HG02981 (cell line): ENCODE results near the gene ENOPH1.
"Not testable (repeated sequence)": the region's sequence is repeated elsewhere in the genome, so short reads cannot be mapped to it uniquely, and the experiment has no call there.

Experiments used
- ATAC-seq: cut with Tn5 transposase; IDR thresholded peaks from one replicate; pipeline ENCODE4 v1.9.1; 2021; ENCODE audit warnings: mild to moderate bottlenecking, moderate library complexity; ENCODE audit not compliant: unreplicated experiment

Gene ENOPH1

DNA sequence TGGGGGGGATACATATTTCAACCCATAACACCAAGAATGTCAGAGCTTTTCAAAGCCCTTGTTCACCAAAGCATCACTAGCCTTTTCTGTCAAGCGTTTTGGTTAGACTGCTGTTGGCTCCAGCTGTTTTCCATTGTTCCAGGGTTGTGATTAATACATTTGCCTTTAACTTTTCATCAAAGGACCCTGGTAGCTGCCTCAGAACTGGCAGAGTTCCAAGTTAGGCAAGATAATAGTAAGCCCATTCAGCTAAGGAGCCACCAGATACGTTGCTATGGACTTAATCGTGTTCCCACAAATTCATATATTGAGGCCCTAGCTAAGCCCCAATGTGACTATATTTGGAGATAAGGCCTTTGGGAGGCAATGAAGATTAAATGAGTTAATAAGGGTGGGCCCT lies 37.1 kb downstream of the ENOPH1 start:
- ATAC-seq = no peak

DNA sequence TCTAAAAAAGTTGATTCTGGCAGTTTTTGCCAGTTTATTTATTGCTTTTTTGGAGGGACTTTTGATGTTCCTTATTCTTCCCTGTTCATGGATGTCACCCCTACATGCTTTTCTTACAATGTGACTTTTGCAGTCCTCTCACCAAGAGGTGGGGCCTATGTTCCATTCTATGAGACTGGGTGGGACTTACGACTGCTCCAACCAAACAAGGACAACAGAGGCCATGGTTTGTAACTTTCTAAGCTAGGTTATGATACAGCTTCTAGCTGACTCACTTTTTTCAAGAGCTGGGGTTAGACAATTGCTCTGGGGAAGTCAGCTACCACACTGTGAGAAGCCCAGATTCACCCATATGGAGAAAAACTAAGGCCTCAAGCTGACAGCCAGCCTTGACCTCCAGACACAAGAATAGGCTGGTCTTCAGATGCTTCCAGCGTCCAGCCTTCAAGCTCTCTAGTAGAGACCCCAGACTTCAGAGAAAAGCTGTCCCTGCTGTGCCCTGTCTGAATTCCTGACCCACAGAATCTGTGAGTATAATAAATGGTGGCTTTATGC lies 39.5 kb downstream of the ENOPH1 start:
- no peak for ATAC-seq

DNA sequence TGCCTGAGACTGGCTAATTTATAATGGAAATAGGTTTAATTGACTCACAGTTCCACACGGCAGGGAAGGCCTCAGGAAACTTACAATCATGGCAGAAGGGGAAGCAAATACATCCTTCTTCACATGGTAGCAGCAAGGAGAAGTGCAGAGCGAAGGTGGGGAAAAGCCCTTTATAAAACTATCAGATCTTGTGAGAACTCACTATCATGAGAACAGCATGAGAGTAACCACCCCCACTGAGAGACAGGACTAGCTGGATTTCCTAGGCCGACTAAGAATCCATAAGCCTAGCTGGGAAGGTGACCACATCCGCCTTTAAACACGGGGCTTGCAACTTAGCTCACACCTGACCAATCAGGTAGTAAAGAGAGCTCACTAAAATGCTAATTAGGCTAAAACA lies 42.7 kb downstream of the ENOPH1 start:
- ATAC-seq = not testable (repeated sequence)

DNA sequence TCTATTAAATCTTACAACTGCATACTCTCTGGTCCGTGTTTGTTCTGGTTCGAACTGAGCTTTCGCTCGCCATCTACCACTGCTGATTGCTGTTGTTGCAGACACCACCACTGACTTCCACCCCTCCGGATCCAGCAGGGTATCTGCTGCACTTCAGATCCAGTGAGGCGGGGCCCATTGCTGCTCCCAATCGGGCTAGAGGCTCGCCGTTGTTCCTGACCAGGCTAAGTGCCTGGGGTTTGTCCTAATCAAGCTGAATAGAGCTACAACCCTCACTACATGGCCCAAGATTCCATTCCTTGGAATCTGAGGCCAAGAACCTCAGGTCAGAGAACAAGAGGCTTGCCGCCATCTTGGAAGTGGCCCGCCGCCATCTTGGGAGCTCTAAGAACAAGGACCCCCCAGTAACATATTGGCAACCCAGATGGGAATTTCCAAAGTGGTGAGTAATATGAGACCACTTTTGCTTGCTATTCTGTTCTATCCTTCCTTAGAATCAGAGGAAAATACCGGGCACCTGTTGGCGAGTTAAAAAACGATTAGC lies 43.3 kb downstream of the ENOPH1 start:
- ATAC-seq = no peak

DNA sequence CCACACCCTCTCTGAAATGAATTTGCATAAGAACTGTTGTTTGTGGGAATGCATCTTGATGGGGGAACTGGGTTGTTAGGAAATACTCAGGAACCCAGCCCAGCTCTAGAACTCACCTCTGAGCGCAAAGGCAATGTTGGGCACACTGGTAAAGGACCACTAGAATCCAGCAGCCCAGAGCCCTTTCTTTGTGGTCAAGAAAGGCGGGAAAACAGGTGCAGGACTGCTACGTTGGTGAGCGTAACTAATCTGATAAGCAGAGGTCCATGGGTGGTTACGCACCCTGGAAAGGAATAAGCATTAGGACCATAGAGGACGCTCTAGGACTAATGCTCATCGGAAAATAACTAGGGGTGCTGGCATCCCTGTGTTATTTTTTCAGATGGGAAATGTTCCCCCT lies 45.5 kb downstream of the ENOPH1 start:
- ATAC-seq = not testable (repeated sequence)

DNA sequence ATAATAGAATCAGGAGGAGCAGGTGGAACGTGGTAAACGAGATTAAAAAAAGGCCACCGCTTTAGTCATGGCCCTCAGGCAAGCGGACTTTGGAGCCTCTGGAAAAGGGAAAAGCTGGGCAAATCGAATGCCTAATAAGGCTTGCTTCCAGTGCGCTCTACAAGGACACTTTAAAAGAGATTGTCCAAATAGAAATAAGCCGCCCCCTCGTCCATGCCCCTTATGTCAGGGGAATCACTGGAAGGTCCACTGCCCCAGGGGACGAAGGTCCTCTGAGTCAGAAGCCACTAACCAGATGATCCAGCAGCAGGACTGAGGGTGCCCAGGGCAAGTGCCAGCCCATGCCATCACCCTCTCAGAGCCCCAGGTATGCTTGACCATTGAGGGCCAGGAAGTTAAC lies 47.1 kb downstream of the ENOPH1 start:
- ATAC-seq = not testable (repeated sequence)

DNA sequence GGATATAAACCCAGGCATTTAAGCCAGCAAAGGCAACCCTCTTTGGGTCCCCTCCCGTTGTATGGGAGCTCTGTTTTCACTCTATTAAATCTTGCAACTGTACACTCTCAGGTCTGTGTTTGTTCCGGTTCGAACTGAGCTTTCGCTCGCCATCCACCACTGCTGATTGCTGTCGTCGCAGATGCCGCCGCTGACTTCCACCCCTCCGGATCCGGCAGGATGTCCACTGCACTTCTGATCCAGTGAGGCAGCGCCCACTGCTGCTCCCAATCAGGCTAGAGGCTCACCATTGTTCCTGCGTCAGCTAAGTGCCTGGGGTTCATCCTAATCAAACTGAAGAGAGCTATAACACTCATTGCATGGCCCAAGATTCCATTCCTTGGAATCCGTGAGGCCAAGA lies 49.2 kb downstream of the ENOPH1 start:
- ATAC-seq = no peak

DNA sequence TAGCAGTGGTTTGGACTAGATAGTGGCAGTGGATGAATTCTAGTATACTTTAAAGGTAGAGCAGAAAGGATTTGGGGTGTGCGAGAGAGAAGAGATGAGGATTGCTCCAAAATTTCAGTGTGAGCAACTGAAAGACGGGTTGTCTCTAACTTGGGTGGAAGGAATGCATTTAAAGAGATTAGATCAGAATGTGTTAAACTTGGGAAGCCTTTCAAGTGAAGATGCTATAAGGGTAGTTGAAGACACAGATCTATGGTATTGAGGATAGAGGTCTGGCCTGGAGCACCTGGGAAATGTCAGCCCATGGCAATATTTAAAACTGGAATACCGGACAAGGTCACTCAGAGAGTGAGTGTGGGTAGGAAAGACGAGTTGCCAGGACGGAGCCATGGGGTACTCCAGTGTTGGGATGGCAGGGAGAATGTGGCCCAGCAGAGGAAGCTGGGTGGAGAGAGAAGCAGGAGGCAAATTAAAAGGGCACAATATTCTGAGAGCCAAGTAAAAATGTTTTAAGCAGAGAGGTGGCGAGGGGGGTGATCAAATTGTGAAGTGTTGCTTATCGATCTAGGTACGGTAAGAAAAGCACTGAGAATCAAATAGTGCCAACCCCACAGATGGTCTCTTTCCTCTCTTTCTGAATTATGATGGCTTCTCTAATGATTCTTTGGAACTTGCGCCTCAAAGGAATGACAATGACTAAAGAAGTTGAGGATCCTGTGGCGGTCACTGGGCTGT lies 50.5 kb downstream of the ENOPH1 start:
- ATAC-seq = no peak

DNA sequence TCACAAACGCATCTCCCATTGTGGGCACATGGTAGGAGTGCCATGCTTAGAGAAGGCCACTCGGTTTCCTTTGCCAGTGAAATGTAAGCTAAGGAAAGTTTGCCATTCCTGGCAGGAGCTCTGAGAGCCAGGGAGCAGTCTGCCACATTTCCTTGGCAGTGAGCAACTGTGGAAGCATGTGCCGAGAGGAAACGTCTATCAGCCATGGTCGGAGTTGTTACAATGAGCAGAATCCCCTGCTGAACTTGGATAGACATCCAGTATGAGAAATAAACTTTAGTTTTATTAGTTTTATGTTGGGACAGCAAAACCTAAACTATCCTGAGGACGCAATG lies 51.1 kb downstream of the ENOPH1 start:
- ATAC-seq = no peak

DNA sequence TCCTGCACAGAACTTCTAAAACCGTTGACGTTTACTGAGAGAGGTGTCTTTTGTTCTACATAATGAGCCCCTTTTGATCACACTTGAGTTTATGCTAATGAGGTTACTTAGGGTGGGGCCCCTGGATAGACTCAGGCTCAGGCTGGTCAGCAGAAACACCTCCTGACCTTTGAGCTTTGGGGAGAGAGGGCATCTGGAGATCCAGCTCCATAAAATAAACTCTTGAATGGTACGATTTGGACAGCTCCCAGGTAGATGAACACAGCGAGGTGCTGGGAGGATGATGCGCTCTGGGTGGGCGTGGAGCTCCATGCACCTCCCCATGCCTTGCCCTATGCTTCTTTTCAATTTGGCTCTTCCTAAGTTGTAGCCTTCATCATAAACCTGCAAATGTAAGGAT lies 52.0 kb downstream of the ENOPH1 start:
- no peak for ATAC-seq

DNA sequence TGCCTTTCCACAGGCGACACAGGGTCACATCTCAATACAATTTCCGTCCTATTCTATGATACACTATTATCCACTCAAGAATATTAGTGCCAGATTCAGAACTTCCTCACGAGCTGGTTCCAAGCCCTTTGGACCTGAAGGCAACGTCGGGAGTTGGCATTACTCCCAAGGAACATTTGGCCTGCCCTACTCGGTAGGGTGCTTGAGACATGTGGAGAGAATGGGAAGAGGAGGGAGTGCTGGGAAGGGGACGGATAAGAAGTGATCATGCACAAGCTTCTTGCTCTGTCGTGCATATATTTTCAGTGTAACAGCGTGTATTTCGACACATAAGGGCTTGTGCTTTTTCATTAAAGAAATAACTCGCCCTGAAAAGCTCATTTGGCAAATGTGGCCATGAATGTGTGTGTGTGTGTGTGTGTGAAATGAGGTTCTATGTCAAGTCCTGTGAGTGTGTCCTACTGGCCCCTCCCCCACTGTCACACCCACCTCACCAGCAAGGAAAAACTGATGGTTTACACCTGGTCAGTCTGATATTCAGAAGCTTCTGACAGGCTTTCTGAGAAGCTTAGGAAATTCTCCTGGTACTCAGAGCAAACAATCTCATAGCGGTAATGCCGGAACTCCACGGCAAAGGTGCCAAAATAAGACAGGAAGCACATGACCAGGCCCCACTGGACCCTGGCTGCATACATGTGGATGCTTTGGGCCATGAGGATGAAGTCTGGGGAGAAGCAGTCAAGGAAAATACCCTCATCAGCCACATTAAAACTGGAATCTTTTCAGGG lies 54.8 kb downstream of the ENOPH1 start:
- ATAC-seq = no peak

DNA sequence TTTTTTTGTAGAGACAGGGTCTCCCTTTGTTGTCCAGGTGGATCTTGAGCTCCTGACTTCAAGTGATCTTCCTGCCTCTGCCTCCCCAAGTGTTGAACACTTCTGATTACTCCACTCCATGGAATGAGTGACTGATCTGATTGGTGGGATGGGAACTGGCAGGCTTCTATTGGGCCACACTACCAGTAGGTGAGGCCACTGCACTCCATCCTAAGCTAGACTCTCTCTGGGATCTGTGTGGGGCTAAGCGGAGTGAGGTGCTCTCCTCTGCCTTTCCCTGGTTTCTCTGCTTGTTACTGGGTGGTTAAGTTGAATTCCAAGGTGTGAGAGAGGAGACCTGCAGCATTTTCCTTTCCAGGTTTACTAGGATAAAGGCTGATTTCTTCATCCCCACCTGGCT lies 58.7 kb downstream of the ENOPH1 start:
- no peak for ATAC-seq

DNA sequence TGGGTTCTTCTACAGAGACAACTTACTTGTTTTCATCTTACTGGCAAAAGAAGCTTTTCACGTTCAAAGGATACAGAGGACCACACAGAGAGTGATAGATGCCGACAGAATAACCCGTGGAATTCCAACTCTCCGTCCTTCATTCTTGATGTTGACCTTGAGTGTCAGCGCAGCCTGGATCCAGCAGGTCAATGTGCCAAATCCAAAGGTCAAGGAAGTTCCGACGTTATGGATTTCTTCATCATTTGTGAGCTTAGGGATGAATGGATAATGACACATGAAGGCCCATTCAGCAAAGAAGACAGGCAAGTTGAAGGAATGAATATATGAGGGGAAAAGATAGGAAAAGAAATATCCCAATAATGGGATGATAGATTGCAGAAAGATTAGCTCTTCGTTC lies 59.6 kb downstream of the ENOPH1 start:
- no peak for ATAC-seq

DNA sequence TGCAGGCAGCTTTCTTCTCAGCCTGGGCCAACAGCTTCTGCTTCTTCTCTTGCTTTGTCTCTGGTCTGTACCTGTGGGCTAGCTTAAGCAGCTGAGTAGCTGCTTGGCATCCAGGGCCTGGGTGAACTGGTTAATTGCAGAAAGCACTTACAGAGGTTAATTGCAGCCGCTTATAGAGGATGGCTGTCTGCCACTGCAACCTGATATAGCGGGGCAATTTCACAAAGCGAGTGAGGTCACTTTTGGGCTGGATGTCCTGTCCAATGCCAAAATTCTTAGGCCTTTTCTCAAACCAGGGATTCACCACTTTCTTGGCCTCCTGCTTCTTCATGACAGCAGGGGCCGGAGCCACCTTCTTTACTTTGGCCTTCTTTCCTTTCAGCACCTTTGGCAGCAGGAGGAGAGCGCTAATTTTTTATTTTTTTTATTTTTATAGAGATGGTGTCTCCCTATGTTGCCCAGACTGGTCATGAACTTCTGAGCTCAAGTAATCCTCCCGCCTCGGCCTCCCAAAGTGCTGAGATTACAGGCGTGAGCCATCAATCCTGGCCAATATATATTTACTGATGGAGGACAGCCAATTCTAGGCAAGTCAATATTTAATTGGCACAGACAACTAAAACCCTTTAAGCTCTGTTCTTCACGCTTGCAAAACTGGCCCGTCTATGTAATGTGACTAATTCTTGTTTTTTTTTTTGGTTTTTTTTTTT lies 61.0 kb downstream of the ENOPH1 start:
- no peak for ATAC-seq

DNA sequence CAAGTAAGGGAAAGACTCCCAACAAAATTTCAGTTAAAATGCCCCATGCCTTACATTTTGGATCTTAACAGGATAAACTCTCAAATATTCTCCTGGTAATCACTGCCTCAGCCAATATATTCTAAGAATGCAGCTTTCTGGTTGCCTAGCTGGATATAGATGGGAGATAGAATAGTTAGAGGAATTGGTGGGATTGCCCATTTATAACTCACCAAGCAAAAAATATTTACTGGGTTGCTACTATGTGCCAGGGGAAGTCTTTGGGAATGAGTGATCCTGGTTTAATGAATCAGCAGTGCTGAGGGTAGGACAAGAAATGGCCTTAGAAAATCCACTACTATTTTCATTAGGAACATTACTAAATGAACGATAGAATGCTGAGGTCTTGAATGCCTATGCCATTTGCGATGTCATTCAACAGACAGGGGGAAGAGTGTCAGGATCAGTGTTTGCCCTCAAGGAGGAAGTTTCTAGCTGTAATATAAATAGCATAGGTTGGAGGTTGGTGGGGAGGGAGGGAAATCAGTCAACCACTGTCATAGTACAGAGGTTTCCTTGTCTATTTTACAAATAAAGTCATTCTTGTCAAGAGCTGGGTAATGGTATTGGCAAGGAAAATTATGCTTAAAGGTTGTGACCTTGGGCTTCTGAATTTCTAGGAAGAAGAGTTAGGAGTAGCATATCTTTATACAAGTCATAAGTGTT lies 63.5 kb downstream of the ENOPH1 start:
- ATAC-seq = no peak

DNA sequence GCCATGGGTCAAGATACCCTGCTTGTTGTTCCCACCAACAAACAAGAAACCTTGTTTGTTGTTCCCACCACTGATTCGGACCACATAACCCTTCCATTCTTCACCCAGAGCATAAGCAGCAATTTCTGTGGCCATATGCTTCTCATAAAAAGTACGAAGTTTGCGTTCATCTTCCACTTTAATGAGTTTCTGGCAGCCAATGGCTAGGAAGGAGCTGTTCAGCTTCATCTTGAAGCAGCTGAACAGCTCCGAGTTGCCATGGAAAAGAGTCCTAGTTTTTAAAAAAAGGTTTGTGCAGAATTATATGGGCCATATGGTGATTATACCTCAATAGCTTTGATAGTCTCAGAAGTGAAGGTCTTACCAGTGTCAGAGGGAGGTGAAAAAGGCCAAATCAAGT lies 65.3 kb downstream of the ENOPH1 start:
- ATAC-seq = no peak

DNA sequence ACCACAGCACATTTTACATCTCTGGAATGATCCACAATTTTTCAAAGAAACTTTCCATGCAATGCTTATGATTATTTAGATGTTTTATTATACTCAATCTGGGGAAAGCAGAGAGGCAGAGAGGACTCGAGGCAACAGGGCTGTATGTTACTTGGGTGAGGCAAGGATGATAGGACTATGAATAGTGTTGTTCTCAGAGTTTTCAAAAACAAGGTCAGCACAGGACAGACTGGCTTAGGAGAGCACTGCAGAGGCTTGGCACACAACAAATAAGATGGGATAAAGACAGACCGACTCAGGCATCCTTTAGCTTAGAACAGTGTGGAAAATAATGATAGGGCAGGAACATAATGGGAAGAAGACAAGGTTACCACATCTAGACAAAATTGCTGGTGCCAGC lies 66.0 kb downstream of the ENOPH1 start:
- no peak for ATAC-seq

DNA sequence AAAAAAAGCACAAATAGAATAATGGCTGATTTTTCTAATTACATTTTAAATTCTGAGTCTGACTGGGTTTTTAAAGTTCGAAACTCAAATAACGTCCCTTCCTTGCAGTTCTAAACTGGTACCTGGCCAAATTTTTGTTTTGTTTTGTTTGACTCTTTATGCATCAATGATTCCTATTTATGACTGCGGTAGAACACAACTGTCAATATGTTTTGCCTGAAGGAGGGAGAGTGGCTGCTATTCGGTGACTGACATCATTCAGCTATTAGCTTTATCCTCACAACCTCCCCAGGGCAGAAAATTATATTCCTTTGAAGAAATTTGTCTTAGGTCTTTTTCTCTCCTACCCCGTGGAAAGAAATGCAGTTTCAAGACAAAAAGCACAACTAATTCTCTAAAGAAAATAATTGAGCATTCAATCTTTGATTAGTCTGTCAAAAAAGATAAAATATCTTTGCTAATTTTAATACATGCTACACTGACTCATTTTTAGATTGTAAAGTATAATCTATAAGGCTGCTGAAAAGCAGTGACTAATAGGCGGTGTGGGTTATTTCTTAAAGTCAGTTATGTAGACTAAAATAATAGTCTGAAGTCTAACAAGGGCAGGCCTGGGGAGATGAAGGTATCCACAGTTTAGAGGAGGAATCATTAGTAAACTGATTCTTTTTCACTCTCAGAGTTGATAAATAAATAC lies 69.5 kb downstream of the ENOPH1 start:
- no peak for ATAC-seq

DNA sequence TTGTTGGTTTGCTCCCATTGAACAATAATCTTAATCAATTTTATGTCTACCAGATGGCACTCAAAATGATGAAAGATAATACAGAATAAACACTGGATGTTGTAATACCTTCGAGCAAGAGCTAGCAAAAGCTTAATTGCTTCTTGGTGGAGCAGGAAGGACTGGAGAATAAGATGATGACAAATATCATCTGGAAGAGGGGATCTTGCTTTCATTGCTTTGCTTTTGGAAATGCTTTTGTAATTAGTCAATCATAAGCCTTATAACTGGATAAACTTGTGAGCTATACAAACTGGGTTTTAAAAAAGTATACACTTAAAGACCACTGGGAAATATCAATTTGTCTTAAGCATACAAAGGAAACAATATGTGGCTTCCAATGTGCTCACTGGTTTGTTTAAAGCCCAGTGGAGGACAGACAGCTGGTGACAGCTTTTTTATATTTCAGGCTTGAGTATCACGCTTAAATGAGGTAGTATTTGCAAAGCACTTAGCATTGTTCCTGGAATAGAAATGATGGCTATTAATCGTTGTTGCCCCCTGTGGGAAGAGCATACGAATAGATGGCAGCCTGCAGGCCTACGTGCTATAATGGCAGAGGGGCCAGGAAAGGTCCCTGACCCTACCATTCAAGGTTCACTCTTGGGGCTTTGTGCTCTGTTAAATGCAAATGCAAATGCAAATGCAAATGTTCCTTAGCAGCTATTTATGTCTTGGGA lies 70.2 kb downstream of the ENOPH1 start:
- ATAC-seq = no peak

DNA sequence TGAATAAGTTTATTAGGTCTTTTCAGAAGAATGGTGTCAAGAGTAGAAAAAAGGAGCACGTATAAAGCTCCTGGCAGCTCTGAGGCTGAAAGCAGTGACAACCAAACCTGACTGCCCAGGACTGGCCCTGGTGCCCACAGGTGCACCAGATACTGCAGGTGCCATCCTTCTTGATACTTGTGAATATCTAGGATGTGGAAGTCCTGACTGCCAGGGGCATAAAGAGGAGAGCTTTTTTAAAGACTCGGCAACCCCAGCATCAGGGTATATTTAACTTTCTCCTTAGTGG lies 70.7 kb downstream of the ENOPH1 start:
- ATAC-seq = no peak
